ENCODE results near the gene SLC34A3. TPM values are rescaled to one million over a fixed set of nuclear protein-coding genes. Genes with fewer than 3 reads are reported as not detected.

The SLC34A3 gene
- total and polyA plus RNA-seq, 2 donors (not counting 1 experiment from before 2014, with no cell fraction given) = not detected

DNA sequence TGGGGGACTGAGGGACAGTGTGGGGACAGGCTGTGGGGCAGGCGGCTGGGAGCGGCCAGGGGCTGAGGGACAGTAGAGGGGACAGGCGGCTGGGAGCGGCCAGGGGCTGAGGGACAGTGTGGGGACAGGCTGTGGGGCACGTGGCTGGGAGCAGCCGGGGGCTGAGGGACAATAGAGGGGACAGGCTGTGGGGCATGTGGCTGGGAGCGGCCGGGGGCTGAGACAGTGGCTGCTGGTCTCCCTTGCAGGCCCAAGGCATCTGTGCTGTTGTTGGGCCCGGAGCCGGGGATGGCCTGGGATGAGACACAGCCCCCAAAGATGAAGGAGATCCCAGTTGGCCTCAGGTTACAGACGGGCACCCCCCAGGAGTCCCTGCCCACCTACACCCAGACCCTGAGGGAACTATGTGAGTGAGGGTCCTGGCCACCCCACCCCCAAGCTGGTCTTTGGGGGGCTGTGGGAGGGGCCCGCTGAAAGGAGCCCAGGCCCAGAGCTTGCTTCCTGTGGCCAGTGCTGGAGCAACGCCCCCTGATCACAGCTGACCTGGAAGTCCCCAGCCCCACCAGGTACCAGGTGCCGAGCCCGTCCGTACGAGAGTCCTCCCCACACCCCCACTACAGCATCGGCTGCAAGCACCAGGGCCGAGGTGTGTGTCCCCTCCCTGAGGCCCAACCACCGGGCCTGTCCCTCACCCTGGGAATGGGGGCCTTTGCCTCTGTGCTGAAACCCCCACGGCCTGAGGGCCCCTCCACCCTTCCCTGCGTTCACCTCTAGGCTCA lies 21.0 kb downstream of the SLC34A3 start:
- no peak for DNase-seq
- Histone ChIP-seq H3K4me2 (replicated peaks; ENCODE audit: low read depth, low read length, poor library complexity, severe bottlenecking) (no peak overlapping the region), H3K36me3 (replicated peaks in 1 of 2; ENCODE audit: control extremely low read depth in 1 of 2, control insufficient read depth in 1 of 2, extremely low read depth in 1 of 2, insufficient read depth in 2 of 2, low read length in 1 of 2) (peaks cover 0 to 3% of the 10 kb centered on the region in 2 experiments), H3K9me3 (ENCODE audit: control extremely low read depth in 1 of 3, control insufficient read depth in 2 of 3, insufficient read depth in 1 of 3, low read length in 2 of 3) (no peaks in the 10 kb centered on the region), H2AFZ (ENCODE audit: insufficient read depth, low read depth, low read length, poor library complexity, severe bottlenecking) (no peak overlapping the region), H3K4me3 (ENCODE audit: control extremely low read depth in 1 of 5, extremely low read depth in 1 of 5, insufficient read depth in 1 of 5, low read depth in 2 of 5, low read length in 4 of 5) (no peak overlapping the region), H3K27ac (ENCODE audit: low read length in 2 of 2) (no peak overlapping the region), H3K27me3 (replicated peaks in 1 of 4; ENCODE audit: control extremely low read depth in 1 of 4, control insufficient read depth in 3 of 4, insufficient read depth in 4 of 4, low read length in 3 of 4) (no peaks in the 10 kb centered on the region), H3K9ac (ENCODE audit: low read length) (no peak overlapping the region), H4K20me1 (ENCODE audit: control insufficient read depth, insufficient read depth, low read length, poor library complexity, severe bottlenecking) (peaks cover 14% of the 10 kb centered on the region), H3K4me1 (ENCODE audit: control insufficient read depth in 2 of 2, insufficient read depth in 2 of 2, low read length in 2 of 2) (peaks cover 14 to 23% of the 10 kb centered on the region in 2 donors), H3K79me2 (ENCODE audit: control insufficient read depth, insufficient read depth, low read length) (peaks cover 14% of the 10 kb centered on the region)
- Mint-ChIP-seq H3K4me1 (peaks cover 21% of the 10 kb centered on the region), H3K27me3 (no peaks in the 10 kb centered on the region), H3K4me3 (no peak overlapping the region), H3K9me3 (ENCODE audit: insufficient read depth) (no peaks in the 10 kb centered on the region), H3K27ac (no peak overlapping the region)
- 95% methylated on average over 19 of the region's 22 CpGs for WGBS (ENCODE audit: insufficient coverage)
- no peak for ATAC-seq (ENCODE audit: low read depth)
- TF ChIP-seq EZH2 (IDR thresholded peaks at IDR 0.05; ENCODE audit: borderline replicate concordance, insufficient read depth, low read depth, low read length, poor library complexity, severe bottlenecking) = no peak
- TF ChIP-seq, protein P1, sequence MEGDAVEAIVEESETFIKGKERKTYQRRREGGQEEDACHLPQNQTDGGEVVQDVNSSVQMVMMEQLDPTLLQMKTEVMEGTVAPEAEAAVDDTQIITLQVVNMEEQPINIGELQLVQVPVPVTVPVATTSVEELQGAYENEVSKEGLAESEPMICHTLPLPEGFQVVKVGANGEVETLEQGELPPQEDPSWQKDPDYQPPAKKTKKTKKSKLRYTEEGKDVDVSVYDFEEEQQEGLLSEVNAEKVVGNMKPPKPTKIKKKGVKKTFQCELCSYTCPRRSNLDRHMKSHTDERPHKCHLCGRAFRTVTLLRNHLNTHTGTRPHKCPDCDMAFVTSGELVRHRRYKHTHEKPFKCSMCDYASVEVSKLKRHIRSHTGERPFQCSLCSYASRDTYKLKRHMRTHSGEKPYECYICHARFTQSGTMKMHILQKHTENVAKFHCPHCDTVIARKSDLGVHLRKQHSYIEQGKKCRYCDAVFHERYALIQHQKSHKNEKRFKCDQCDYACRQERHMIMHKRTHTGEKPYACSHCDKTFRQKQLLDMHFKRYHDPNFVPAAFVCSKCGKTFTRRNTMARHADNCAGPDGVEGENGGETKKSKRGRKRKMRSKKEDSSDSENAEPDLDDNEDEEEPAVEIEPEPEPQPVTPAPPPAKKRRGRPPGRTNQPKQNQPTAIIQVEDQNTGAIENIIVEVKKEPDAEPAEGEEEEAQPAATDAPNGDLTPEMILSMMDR (IDR thresholded peaks at IDR 0.05) = no peak
- intact Hi-C loops (cut with micrococcal nuclease) = no loop called here
- ChIA-PET POLR2A (no interaction called here), CTCF (interaction anchor here (2.3 kb wide), 1 partner anchor 11 kb away, joined by 6 read pairs; the partner anchor contains the start of gene TUBB4B)

Measured in B cell (primary cell).